ENCODE measurements around the gene CSNK2A3. TPM values are rescaled to one million over a fixed set of nuclear protein-coding genes. Genes with fewer than 3 reads are reported as not detected.

The CSNK2A3 gene
- total and polyA plus RNA-seq, 9 of the 15 experiments (the other 6 are each of a cell fraction or from before 2014, with no cell fraction given): 0.33 to 6.1 (median 1.8) TPM

DNA sequence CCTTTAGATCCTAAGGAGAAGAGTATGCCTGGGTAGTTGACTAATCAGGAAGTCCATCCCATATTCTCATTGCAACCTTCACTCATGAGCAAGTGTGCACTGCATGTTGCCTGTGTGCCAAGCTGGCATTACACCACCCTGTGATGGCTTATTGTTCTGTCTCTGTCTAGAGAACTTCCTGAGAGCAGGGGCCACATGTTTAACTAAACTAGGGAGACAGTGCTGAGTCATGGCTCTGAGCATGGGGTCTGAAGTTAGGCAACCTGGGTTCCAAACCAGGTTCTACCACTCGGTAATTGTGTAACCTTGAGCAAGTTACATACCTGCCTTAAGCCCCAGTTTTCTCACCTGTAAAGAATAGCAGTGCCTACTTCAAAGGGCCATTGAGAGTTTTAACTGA, 39.6 kb downstream of the CSNK2A3 start (continued):
- no peak for TF ChIP-seq ZBTB40 (IDR thresholded peaks at IDR 0.05)
- no peak for TF ChIP-seq ZBTB40 (CRISPR knock-in tag; IDR thresholded peaks at IDR 0.05)
- no peak for TF ChIP-seq MYNN (IDR thresholded peaks at IDR 0.05)
- TF ChIP-seq MYNN (CRISPR knock-in tag; IDR thresholded peaks at IDR 0.05): no peak
- TF ChIP-seq ETV5 (CRISPR knock-in tag; IDR thresholded peaks at IDR 0.05; ENCODE audit: low read depth): no peak
- no peak for TF ChIP-seq ZBTB11 (CRISPR knock-in tag; IDR thresholded peaks at IDR 0.05)
- no peak for TF ChIP-seq CBFA2T3 (IDR thresholded peaks at IDR 0.05)
- TF ChIP-seq BRF2 (IDR thresholded peaks at IDR 0.05; ENCODE audit: borderline replicate concordance, insufficient read depth, insufficient read length): no peak
- TF ChIP-seq CBX8 (IDR thresholded peaks at IDR 0.05; ENCODE audit: borderline replicate concordance, extremely low read depth, low read depth, low read length, poor library complexity, severe bottlenecking): no peak
- no peak for TF ChIP-seq ZNF212 (CRISPR knock-in tag; IDR thresholded peaks at IDR 0.05)
- TF ChIP-seq, protein P1, sequence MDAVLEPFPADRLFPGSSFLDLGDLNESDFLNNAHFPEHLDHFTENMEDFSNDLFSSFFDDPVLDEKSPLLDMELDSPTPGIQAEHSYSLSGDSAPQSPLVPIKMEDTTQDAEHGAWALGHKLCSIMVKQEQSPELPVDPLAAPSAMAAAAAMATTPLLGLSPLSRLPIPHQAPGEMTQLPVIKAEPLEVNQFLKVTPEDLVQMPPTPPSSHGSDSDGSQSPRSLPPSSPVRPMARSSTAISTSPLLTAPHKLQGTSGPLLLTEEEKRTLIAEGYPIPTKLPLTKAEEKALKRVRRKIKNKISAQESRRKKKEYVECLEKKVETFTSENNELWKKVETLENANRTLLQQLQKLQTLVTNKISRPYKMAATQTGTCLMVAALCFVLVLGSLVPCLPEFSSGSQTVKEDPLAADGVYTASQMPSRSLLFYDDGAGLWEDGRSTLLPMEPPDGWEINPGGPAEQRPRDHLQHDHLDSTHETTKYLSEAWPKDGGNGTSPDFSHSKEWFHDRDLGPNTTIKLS (IDR thresholded peaks at IDR 0.05; ENCODE audit: borderline replicate concordance, low read depth): no peak
- TF ChIP-seq MED1 (CRISPR knock-in tag; IDR thresholded peaks at IDR 0.05; ENCODE audit: borderline replicate concordance): no peak
- no peak for TF ChIP-seq ZBED1 (IDR thresholded peaks at IDR 0.05)

Data from K562 (cell line).